Activated naive CD8-positive, alpha-beta T cell treated with anti-CD3 and anti-CD28 coated beads, Interleukin-2, amount 10 ng/mL, durations not matched to agents 7 days and 5 days (primary cell): ENCODE measurements around the gene IL23R. TPM values are rescaled to one million over a fixed set of nuclear protein-coding genes. Genes with fewer than 3 reads are reported as not detected.

ENCODE experiments used
- ATAC-seq: fragments of 150-1000 bp; cut with Tn5 transposase; one replicate; pipeline ENCODE4 v1.10.0; 2021; ENCODE audit warnings: low read depth, moderate library complexity
- POLR2A ChIA-PET: fragments of 350-600 bp; sonication (Branson Sonifier 250); formaldehyde crosslinking; loops from one replicate; lab custom pipeline; 2021; ENCODE audit warnings: antibody characterized with exemption; lab: Charles Lee
- DNase-seq: peaks from one replicate; pipeline ENCODE4 v3.0.0; 2021
- H3K27ac Mint-ChIP-seq: one replicate; pipeline ENCODE4 v1.8.0; 2022; ENCODE audit warnings: mild to moderate bottlenecking, mixed read lengths
- H3K27me3 Mint-ChIP-seq: one replicate; pipeline ENCODE4 v1.8.0; 2022; ENCODE audit warnings: mild to moderate bottlenecking, moderate library complexity, mixed read lengths
- H3K36me3 Mint-ChIP-seq: one replicate; pipeline ENCODE4 v1.8.0; 2021; ENCODE audit warnings: mild to moderate bottlenecking, mixed read lengths
- H3K4me1 Mint-ChIP-seq: one replicate; pipeline ENCODE4 v1.8.0; 2021; ENCODE audit warnings: mixed read lengths
- H3K4me3 Mint-ChIP-seq: one replicate; pipeline ENCODE4 v1.8.0; 2022; ENCODE audit warnings: mild to moderate bottlenecking, moderate library complexity, mixed read lengths
- H3K9me3 Mint-ChIP-seq: one replicate; pipeline ENCODE4 v1.8.0; 2021; ENCODE audit warnings: mixed read lengths
- total RNA-seq, 2 experiments: library from RNA; stranded (reverse); gene quantifications; one replicate each; pipeline ENCODE4 v1.2.3, GENCODE V29; 2021

Gene IL23R
- total RNA-seq, 2 experiments from 2014 or later, result 0.19 TPM; not detected in 1

DNA sequence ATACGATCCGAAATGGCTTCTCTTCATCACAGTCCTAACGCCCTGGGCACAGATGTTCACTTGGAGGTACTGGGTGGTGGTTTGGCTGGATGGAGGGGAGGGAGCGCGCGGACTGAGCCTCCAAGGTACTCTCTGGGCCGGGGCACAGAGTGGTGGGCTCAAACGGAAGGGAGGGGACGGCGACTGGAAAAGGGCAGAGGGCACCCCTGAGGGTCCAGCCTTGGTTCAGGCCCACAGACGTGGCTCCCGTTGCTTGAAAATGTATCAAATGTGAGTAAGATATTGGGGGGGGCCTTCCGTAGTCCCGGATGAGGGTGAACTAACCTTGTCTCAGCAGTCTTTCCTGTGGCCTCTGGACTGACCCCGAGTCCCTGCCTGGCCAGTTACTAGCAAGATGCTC is 141.9 kb downstream of the IL23R start:
- H3K27ac Mint-ChIP-seq, result peak overlapping the region; percentile 92
- ATAC-seq (peak; percentile 12), DNase-seq (peak; percentile 42)
- POLR2A ChIA-PET, result interaction anchor here (1.1 to 1.5 kb wide), 5 partner anchors 24 to 123 kb away, joined by 3 to 7 read pairs (median 5); no protein-coding TSS in a partner anchor
- H3K9me3 Mint-ChIP-seq, result peaks cover 1% of the 10 kb centered on the region
- H3K27me3 Mint-ChIP-seq, result no peaks in the 10 kb centered on the region
- peaks cover 18% of the 10 kb centered on the region for H3K36me3 Mint-ChIP-seq
- H3K4me3 Mint-ChIP-seq, result peak overlapping the region; percentile 95
- H3K4me1 Mint-ChIP-seq, result peaks cover 54% of the 10 kb centered on the region

Other genes starting within 250 kb of the IL23R start
- gene DNAI4, start 241.6 kb upstream of the IL23R start, total RNA-seq, result 1 to 10 TPM; 3.1 to 4.2 TPM
- gene MIER1, start 241.5 kb upstream of the IL23R start, total RNA-seq, result 10 to 100 TPM; 55.5 to 57.1 TPM
- gene SLC35D1, start 112.3 kb upstream of the IL23R start, total RNA-seq, result 10 to 100 TPM; 10.9 to 11.3 TPM
- gene C1orf141, start 31.5 kb upstream of the IL23R start, total RNA-seq, result not detected
- 10 to 100 TPM; 14.5 to 15.2 TPM for gene IL12RB2, start 141.4 kb downstream of the IL23R start, total RNA-seq